Activated CD4-positive, alpha-beta memory T cell treated with anti-CD3 and anti-CD28 coated beads for 36 hours (primary cell): Measurements from ENCODE around the gene SYCP1. TPM values are rescaled to one million over a fixed set of nuclear protein-coding genes. Genes with fewer than 3 reads are reported as not detected.

ENCODE experiments used
- CTCF ChIA-PET: fragments of 350-600 bp; sonication (Branson Sonifier 250); formaldehyde crosslinking; loops from one replicate; lab custom pipeline; 2021; ENCODE audit warnings: antibody characterized with exemption, inconsistent platforms; lab: Charles Lee
- POLR2A ChIA-PET: fragments of 350-600 bp; sonication (Branson Sonifier 250); formaldehyde crosslinking; loops from one replicate; lab custom pipeline; 2021; ENCODE audit warnings: antibody characterized with exemption; lab: Charles Lee
- DNase-seq: peaks from one replicate; pipeline ENCODE4 v3.0.0-alpha.2; 2020
- H3K27ac Mint-ChIP-seq: one replicate; pipeline ENCODE4 v1.8.0; 2021; ENCODE audit warnings: mixed read lengths
- H3K27me3 Mint-ChIP-seq: one replicate; pipeline ENCODE4 v1.8.0; 2021; ENCODE audit warnings: mixed read lengths
- H3K36me3 Mint-ChIP-seq: one replicate; pipeline ENCODE4 v1.8.0; 2021; ENCODE audit warnings: mixed read lengths
- H3K4me1 Mint-ChIP-seq: one replicate; pipeline ENCODE4 v1.8.0; 2021; ENCODE audit warnings: low read depth, mixed read lengths
- H3K4me3 Mint-ChIP-seq: one replicate; pipeline ENCODE4 v1.8.0; 2021; ENCODE audit warnings: mild to moderate bottlenecking, mixed read lengths
- H3K9me3 Mint-ChIP-seq: one replicate; pipeline ENCODE4 v1.8.0; 2021; ENCODE audit warnings: mixed read lengths
- intact Hi-C: fragments of 100-400 bp; cut with micrococcal nuclease; formaldehyde crosslinking; loops from one replicate; pipeline ENCODE4 v1.15.1; 2023
- total RNA-seq, 2 experiments: library from RNA; stranded (reverse); gene quantifications; one replicate each; pipeline ENCODE4 v1.2.3, GENCODE V29; 2021

The SYCP1 gene
- total RNA-seq, 2 experiments from 2014 or later = not detected

DNA sequence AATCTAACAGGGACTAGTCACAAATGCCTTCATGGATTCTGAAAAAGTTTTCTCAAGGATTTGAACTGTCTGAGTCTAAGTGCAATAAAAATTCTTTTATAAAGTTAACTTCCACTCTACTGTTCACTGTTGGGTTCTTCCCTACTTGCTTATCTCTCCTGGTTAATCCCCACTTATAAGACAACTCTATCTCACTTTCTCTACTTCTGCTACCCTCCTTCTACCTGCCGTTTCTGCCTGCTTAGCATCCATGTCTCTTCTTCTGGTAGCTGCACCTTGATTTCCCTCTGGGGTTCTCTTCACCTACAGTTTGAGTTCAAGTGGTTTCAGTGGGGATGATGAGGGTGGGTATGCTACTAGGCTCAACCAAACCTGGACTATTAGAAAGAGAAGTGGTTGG, 181.0 kb downstream of the SYCP1 start:
- DNase-seq = no peak
- Mint-ChIP-seq H3K27ac (no peak overlapping the region), H3K4me3 (no peak overlapping the region), H3K36me3 (no peaks in the 10 kb centered on the region), H3K9me3 (no peaks in the 10 kb centered on the region), H3K4me1 (no peaks in the 10 kb centered on the region), H3K27me3 (no peaks in the 10 kb centered on the region)
- intact Hi-C loops = no loop called here
- CTCF ChIA-PET = no interaction called here
- POLR2A ChIA-PET = no interaction called here

DNA sequence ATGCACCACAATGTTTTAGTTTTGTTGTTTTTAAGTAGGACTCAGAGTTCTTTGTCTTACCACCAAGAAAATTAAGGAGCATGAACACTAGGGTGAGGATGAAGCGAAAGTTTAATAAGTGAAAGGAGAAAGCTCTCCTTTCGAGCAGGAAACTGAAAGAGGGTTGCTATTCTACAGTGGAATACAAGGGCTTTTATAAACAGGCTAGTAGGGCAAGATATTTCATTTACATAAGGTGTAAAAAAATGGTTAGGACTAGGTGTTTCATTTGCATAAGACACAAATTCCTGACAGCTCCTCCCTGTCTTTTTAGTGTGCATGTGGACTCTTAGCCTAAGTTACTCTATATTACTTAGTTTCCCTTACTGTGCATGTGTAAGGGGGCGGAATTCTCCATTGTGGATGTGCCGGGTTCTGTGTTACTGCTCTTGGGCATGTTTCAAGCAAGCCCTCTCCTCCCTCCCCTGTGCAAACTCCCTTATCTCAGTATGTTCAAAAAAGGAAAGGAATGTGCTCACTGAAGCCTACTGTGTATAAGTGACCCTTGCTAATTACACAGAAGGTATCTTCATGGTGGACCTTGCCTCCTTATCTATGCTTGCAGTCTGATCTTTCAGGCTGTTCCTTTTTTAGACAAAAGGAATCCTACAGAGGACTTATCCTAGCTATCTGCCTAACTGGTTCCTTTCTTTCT, 182.3 kb downstream of the SYCP1 start:
- intact Hi-C loops = no loop called here
- ChIA-PET CTCF (no interaction called here), POLR2A (no interaction called here)
- DNase-seq = no peak
- no peaks in the 10 kb centered on the region for H3K4me1 Mint-ChIP-seq
- no peak overlapping the region for H3K27ac Mint-ChIP-seq
- H3K4me3 Mint-ChIP-seq = no peak overlapping the region
- H3K27me3 Mint-ChIP-seq = no peaks in the 10 kb centered on the region
- no peaks in the 10 kb centered on the region for H3K9me3 Mint-ChIP-seq
- H3K36me3 Mint-ChIP-seq = no peaks in the 10 kb centered on the region

DNA sequence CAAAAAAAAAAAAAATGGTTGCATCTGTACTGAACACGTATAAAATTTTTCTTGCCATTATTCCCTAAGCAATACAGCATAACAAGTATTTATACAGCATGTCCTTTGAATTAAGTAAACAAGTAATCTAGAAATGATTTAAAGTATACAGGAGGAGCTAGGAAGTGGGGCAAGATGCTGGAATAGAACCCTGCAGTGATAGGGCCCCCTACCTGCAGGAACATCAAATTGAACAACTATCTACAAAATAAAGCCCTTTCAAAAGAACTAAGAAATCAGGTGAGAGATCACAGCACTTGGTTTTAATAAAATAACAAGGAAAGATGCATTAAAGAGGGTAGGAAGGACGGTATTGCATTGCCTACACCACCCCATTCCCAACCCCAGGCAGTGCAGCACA, 185.8 kb downstream of the SYCP1 start:
- H3K4me3 Mint-ChIP-seq = no peak overlapping the region
- DNase-seq = no peak
- no peaks in the 10 kb centered on the region for H3K4me1 Mint-ChIP-seq
- H3K27ac Mint-ChIP-seq = no peak overlapping the region
- POLR2A ChIA-PET = no interaction called here
- H3K9me3 Mint-ChIP-seq = peaks cover 7% of the 10 kb centered on the region
- H3K36me3 Mint-ChIP-seq = peaks cover 7% of the 10 kb centered on the region
- H3K27me3 Mint-ChIP-seq = no peaks in the 10 kb centered on the region
- intact Hi-C loops = no loop called here
- CTCF ChIA-PET = interaction anchor here (1.2 kb wide), 1 partner anchor 9 kb away, joined by 3 read pairs; no protein-coding TSS in a partner anchor

DNA sequence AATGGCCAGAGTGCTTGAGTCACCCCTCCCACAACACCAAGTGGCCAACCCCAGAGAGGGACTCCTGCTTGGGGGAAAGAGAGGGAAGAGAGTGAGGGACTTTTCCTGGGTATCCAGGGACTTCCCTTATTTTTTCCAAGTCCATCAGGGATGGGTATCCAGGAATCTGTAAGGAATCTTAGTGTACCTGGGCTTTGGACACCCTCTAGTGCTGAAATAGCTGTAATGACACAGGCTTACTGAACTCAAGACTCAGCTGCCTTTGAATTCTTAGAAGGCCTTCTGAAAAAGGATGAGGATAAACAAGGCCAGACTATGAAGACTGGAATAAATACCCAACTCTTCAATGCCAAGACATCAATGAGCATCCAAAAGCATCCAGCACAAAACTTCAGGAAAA, 187.0 kb downstream of the SYCP1 start:
- Mint-ChIP-seq H3K27ac (no peak overlapping the region), H3K9me3 (peaks cover 7% of the 10 kb centered on the region), H3K4me1 (no peaks in the 10 kb centered on the region), H3K27me3 (no peaks in the 10 kb centered on the region), H3K4me3 (no peak overlapping the region), H3K36me3 (peaks cover 7% of the 10 kb centered on the region)
- intact Hi-C loops = no loop called here
- CTCF ChIA-PET = interaction anchor here (1.2 kb wide), 1 partner anchor 10 kb away, joined by 3 read pairs; no protein-coding TSS in a partner anchor
- POLR2A ChIA-PET = no interaction called here
- DNase-seq = no peak

Other genes starting within 250 kb of the SYCP1 start
- under 1 TPM; 0.90 to 0.93 TPM for gene DENND2C, start 184.8 kb upstream of the SYCP1 start, total RNA-seq
- gene AMPD1, start 159.3 kb upstream of the SYCP1 start, total RNA-seq = not detected
- 10 to 100 TPM; 51.7 to 52.1 TPM for gene NRAS, start 138.1 kb upstream of the SYCP1 start, total RNA-seq
- 100 to 1,000 TPM; 452 to 464 TPM for gene CSDE1, start 96.9 kb upstream of the SYCP1 start, total RNA-seq
- gene SIKE1, start 74.2 kb upstream of the SYCP1 start, total RNA-seq = 10 to 100 TPM; 60.4 to 66.7 TPM
- not detected for gene TSHB, start 175.0 kb downstream of the SYCP1 start, total RNA-seq
- 1 to 10 TPM; 2.5 to 2.7 TPM for gene TSPAN2, start 234.6 kb downstream of the SYCP1 start, total RNA-seq